ENCODE measurements around the gene DAB1. TPM values are rescaled to one million over a fixed set of nuclear protein-coding genes. Genes with fewer than 3 reads are reported as not detected.

DAB1 gene
- polyA plus RNA-seq, 3 donors: not detected

- no peak overlapping the region for H3K4me3 ChIP-seq (replicated peaks in 1 of 3; ENCODE audit: low read depth in 2 of 3, low read length in 3 of 3)
- no peaks in the 10 kb centered on the region for H3K36me3 ChIP-seq (replicated peaks in 1 of 2; ENCODE audit: control insufficient read depth in 1 of 2, insufficient read depth in 2 of 2, low read length in 2 of 2)
- H3K4me3 Mint-ChIP-seq: no peak overlapping the region
- no peaks in the 10 kb centered on the region for H3K4me1 Mint-ChIP-seq
- no peak overlapping the region for H3K27ac ChIP-seq (ENCODE audit: low read depth in 1 of 2, low read length in 2 of 2)
- WGBS (ENCODE audit: insufficient coverage): 100% methylated on average over 1 of the region's 5 CpGs
- H3K4me1 ChIP-seq (ENCODE audit: control insufficient read depth in 1 of 2, insufficient read depth in 2 of 2, low read length in 2 of 2): no peaks in the 10 kb centered on the region
- H3K27me3 Mint-ChIP-seq (ENCODE audit: low read depth in 3 of 3): peaks cover 0 to 1% (median 0%) of the 10 kb centered on the region in 3 donors
- no peak overlapping the region for H3K4me2 ChIP-seq (replicated peaks; ENCODE audit: extremely low read depth, low read length, poor library complexity, severe bottlenecking)
- no peak for DNase-seq
- no peaks in the 10 kb centered on the region for H3K79me2 ChIP-seq (ENCODE audit: insufficient read depth, low read length)
- no peaks in the 10 kb centered on the region for H4K20me1 ChIP-seq (ENCODE audit: insufficient read depth, low read length)
- H3K27me3 ChIP-seq (ENCODE audit: control insufficient read depth in 2 of 2, insufficient read depth in 2 of 2, low read length in 2 of 2): no peaks in the 10 kb centered on the region
- no peak for TF ChIP-seq CTCF (IDR thresholded peaks at IDR 0.05)
- no peak overlapping the region for H3K27ac Mint-ChIP-seq
- H3K9ac ChIP-seq (ENCODE audit: insufficient read depth, low read length, poor library complexity, severe bottlenecking): no peak overlapping the region
- intact Hi-C loops (cut with micrococcal nuclease): no loop called here
- H3K9me3 ChIP-seq (replicated peaks in 1 of 2; ENCODE audit: control insufficient read depth in 1 of 2, insufficient read depth in 1 of 2, low read length in 2 of 2): peaks cover 0 to 6% of the 10 kb centered on the region in 2 donors
- H2AFZ ChIP-seq (ENCODE audit: insufficient read depth, low read depth, low read length, poor library complexity, severe bottlenecking): no peak overlapping the region
- peaks cover 2 to 11% (median 8%) of the 10 kb centered on the region in 7 donors for H3K9me3 Mint-ChIP-seq
- no peaks in the 10 kb centered on the region for H3K36me3 Mint-ChIP-seq
These were observed 96.5 kb downstream of the DAB1 start for GRCh38 chr1:57327336-57327735.

DNA sequence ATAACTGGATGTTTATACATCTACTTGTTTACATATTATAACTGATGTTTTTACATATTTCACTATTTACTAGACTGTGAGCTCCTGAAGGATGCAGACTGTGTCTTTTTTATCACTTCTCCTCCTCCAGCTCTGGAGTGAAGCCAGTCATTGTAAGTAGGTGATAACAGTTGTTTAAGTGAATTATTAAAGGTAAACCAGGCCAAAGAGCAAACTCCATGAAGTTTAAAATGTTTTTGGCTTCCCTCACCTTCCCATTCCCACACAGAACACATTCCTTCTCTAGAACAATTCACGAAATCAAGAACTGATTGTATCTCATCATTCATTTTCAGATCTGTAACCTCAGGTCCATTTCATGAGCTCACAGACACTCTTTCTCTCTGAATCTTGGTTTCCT is 98.3 kb downstream of the DAB1 start:
- peaks cover 2 to 12% (median 7%) of the 10 kb centered on the region in 7 donors for H3K9me3 Mint-ChIP-seq
- H3K4me3 Mint-ChIP-seq: no peak overlapping the region
- no peak for TF ChIP-seq CTCF (IDR thresholded peaks at IDR 0.05)
- Histone ChIP-seq H3K27ac (ENCODE audit: low read depth in 1 of 2, low read length in 2 of 2) (no peak overlapping the region), H3K27me3 (ENCODE audit: control insufficient read depth in 2 of 2, insufficient read depth in 2 of 2, low read length in 2 of 2) (no peaks in the 10 kb centered on the region), H3K4me1 (ENCODE audit: control insufficient read depth in 1 of 2, insufficient read depth in 2 of 2, low read length in 2 of 2) (no peaks in the 10 kb centered on the region), H3K36me3 (replicated peaks in 1 of 2; ENCODE audit: control insufficient read depth in 1 of 2, insufficient read depth in 2 of 2, low read length in 2 of 2) (no peaks in the 10 kb centered on the region), H3K4me2 (replicated peaks; ENCODE audit: extremely low read depth, low read length, poor library complexity, severe bottlenecking) (no peak overlapping the region), H3K79me2 (ENCODE audit: insufficient read depth, low read length) (no peaks in the 10 kb centered on the region), H3K9ac (ENCODE audit: insufficient read depth, low read length, poor library complexity, severe bottlenecking) (no peak overlapping the region), H4K20me1 (ENCODE audit: insufficient read depth, low read length) (no peaks in the 10 kb centered on the region), H3K4me3 (replicated peaks in 1 of 3; ENCODE audit: low read depth in 2 of 3, low read length in 3 of 3) (no peak overlapping the region), H2AFZ (ENCODE audit: insufficient read depth, low read depth, low read length, poor library complexity, severe bottlenecking) (no peak overlapping the region), H3K9me3 (replicated peaks in 1 of 2; ENCODE audit: control insufficient read depth in 1 of 2, insufficient read depth in 1 of 2, low read length in 2 of 2) (peaks cover 0 to 6% of the 10 kb centered on the region in 2 donors)
- no peaks in the 10 kb centered on the region for H3K36me3 Mint-ChIP-seq
- H3K27me3 Mint-ChIP-seq (ENCODE audit: low read depth in 3 of 3): peaks cover 0 to 1% (median 0%) of the 10 kb centered on the region in 3 donors
- no peaks in the 10 kb centered on the region for H3K4me1 Mint-ChIP-seq
- 88% methylated on average over 1 of the region's 1 CpG for WGBS (ENCODE audit: insufficient coverage)
- H3K27ac Mint-ChIP-seq: no peak overlapping the region
- intact Hi-C loops (cut with micrococcal nuclease): no loop called here
- DNase-seq: no peak

All from CD14-positive monocyte (primary cell).